WI38 (cell line): ENCODE data around the gene SPATA1.

Experiments used
- H3K4me3 ChIP-seq: 2 replicates; pipeline ENCODE4 v1.5.1; 2011; ENCODE audit warnings: low read depth, mild to moderate bottlenecking, control low read depth, low read length
- CTCF ChIP-seq: IDR thresholded peaks from 2 replicates; pipeline ENCODE4 v1.5.1; 2012; ENCODE audit warnings: low read depth, mild to moderate bottlenecking, control low read depth, low read length

SPATA1 gene

GRCh38 chr1:84509029-84509428 lies 2.8 kb downstream of the SPATA1 start:
- H3K4me3 ChIP-seq: no peak overlapping the region
- no peak for TF ChIP-seq CTCF

GRCh38 chr1:84510165-84510564 lies 4.0 kb downstream of the SPATA1 start:
- no peak overlapping the region for H3K4me3 ChIP-seq
- TF ChIP-seq CTCF: no peak

- no peak for TF ChIP-seq CTCF
- H3K4me3 ChIP-seq: no peak overlapping the region
Observed at GRCh38 chr1:84510668-84511067, 4.5 kb downstream of the SPATA1 start.

- TF ChIP-seq CTCF: no peak
- no peak overlapping the region for H3K4me3 ChIP-seq
Observed at GRCh38 chr1:84524590-84524989, 18.4 kb downstream of the SPATA1 start.

- no peak for TF ChIP-seq CTCF
- H3K4me3 ChIP-seq: no peak overlapping the region
Observed at GRCh38 chr1:84525779-84526178, 19.6 kb downstream of the SPATA1 start.

GRCh38 chr1:84538599-84538998 lies 32.4 kb downstream of the SPATA1 start:
- TF ChIP-seq CTCF: no peak
- H3K4me3 ChIP-seq: no peak overlapping the region

GRCh38 chr1:84539972-84540371 lies 33.8 kb downstream of the SPATA1 start:
- TF ChIP-seq CTCF: no peak
- no peak overlapping the region for H3K4me3 ChIP-seq
